Loucy (cell line): ENCODE measurements around the gene LPAR3.

ENCODE experiments used
- H2AFZ ChIP-seq: fragments of 200-600 bp; sonication (generic); 2 replicates; pipeline ENCODE4 v1.6.0; 2016; ENCODE audit warnings: antibody characterized with exemption, mild to moderate bottlenecking, low read length, moderate library complexity
- H3F3A ChIP-seq: fragments of 200-600 bp; 2 replicates; pipeline ENCODE4 v1.6.0; 2016; ENCODE audit warnings: antibody characterized with exemption, low read depth, mild to moderate bottlenecking
- H3K27me3 ChIP-seq: fragments of 200-600 bp; sonication (generic); 2 replicates; pipeline ENCODE4 v1.6.1; 2014; ENCODE audit warnings: low read length, mild to moderate bottlenecking; ENCODE audit not compliant: insufficient read depth, poor library complexity, severe bottlenecking
- H3K36me3 ChIP-seq: fragments of 200-600 bp; sonication (generic); 2 replicates; pipeline ENCODE4 v1.6.1; 2016; ENCODE audit warnings: low read length; ENCODE audit not compliant: insufficient read depth
- H3K4me1 ChIP-seq: fragments of 200-600 bp; sonication (generic); 2 replicates; pipeline ENCODE4 v1.5.1; 2014; ENCODE audit warnings: low read length, mild to moderate bottlenecking; ENCODE audit not compliant: insufficient read depth, poor library complexity, severe bottlenecking
- H3K4me2 ChIP-seq: fragments of 200-600 bp; sonication (generic); 2 replicates; pipeline ENCODE4 v1.6.0; 2014; ENCODE audit warnings: antibody characterized with exemption, low read length, low read depth, mild to moderate bottlenecking; ENCODE audit not compliant: poor library complexity, severe bottlenecking
- H3K4me3 ChIP-seq: fragments of 200-600 bp; sonication (generic); 2 replicates; pipeline ENCODE4 v1.5.1; 2014; ENCODE audit warnings: low read length, mild to moderate bottlenecking, mixed read lengths; ENCODE audit not compliant: poor library complexity, severe bottlenecking
- H3K79me2 ChIP-seq: fragments of 200-600 bp; sonication (generic); 2 replicates; pipeline ENCODE4 v1.6.1; 2014; ENCODE audit warnings: low read length; ENCODE audit not compliant: insufficient read depth
- H3K9ac ChIP-seq: fragments of 200-600 bp; sonication (generic); 2 replicates; pipeline ENCODE4 v1.6.0; 2014; ENCODE audit warnings: mild to moderate bottlenecking, low read depth, low read length, moderate library complexity; ENCODE audit not compliant: poor library complexity, severe bottlenecking
- H3K9me2 ChIP-seq: fragments of 200-600 bp; sonication (generic); replicated peaks from 2 replicates; pipeline ENCODE4 v1.6.1; 2016; ENCODE audit warnings: low read depth, low read length, mixed read lengths
- H3K9me3 ChIP-seq: fragments of 200-600 bp; sonication (generic); 2 replicates; pipeline ENCODE4 v1.6.1; 2014; ENCODE audit warnings: mild to moderate bottlenecking, antibody characterized with exemption, low read length, low read depth; ENCODE audit not compliant: insufficient read depth
- H4K20me1 ChIP-seq: fragments of 200-600 bp; sonication (generic); 2 replicates; pipeline ENCODE4 v1.6.0; 2014; ENCODE audit warnings: antibody characterized with exemption, low read length, mild to moderate bottlenecking; ENCODE audit not compliant: insufficient read depth, poor library complexity, severe bottlenecking
- CTCF ChIP-seq: fragments of 200-600 bp; sonication (generic); conservative IDR thresholded peaks from 2 replicates; pipeline ENCODE4 v1.5.1; 2014; ENCODE audit warnings: mild to moderate bottlenecking, antibody characterized with exemption, low read length
- EZH2phosphoT487 ChIP-seq: fragments of 200-600 bp; IDR thresholded peaks from 2 replicates; pipeline ENCODE4 v1.6.1; 2018; ENCODE audit warnings: antibody characterized with exemption, mild to moderate bottlenecking, moderate library complexity, borderline replicate concordance

Gene LPAR3

GRCh38 chr1:84836145-84836544 is 56.9 kb downstream of the LPAR3 start:
- Histone ChIP-seq H3K9me2 (no peaks in the 10 kb centered on the region), H3K27me3 (no peaks in the 10 kb centered on the region), H4K20me1 (no peaks in the 10 kb centered on the region), H3K36me3 (no peaks in the 10 kb centered on the region), H3K79me2 (no peaks in the 10 kb centered on the region), H3K4me3 (no peak overlapping the region), H3K4me1 (no peaks in the 10 kb centered on the region), H3K4me2 (no peak overlapping the region), H3K9ac (no peak overlapping the region), H3F3A (no peaks in the 10 kb centered on the region), H2AFZ (no peak overlapping the region), H3K9me3 (no peaks in the 10 kb centered on the region)
- no peak for TF ChIP-seq CTCF
- TF ChIP-seq EZH2phosphoT487, result no peak

- H3K4me1 ChIP-seq, result no peaks in the 10 kb centered on the region
- no peaks in the 10 kb centered on the region for H3K27me3 ChIP-seq
- no peak overlapping the region for H3K4me2 ChIP-seq
- no peaks in the 10 kb centered on the region for H3K79me2 ChIP-seq
- H3K9me3 ChIP-seq, result no peaks in the 10 kb centered on the region
- no peaks in the 10 kb centered on the region for H3K9me2 ChIP-seq
- no peaks in the 10 kb centered on the region for H3K36me3 ChIP-seq
- no peak overlapping the region for H3K9ac ChIP-seq
- no peak overlapping the region for H2AFZ ChIP-seq
- H3K4me3 ChIP-seq, result no peak overlapping the region
- TF ChIP-seq EZH2phosphoT487 (no peak), CTCF (no peak)
- H4K20me1 ChIP-seq, result no peaks in the 10 kb centered on the region
- no peaks in the 10 kb centered on the region for H3F3A ChIP-seq
Observed at GRCh38 chr1:84835169-84835568, 57.8 kb downstream of the LPAR3 start.

- Histone ChIP-seq H3K9me2 (no peaks in the 10 kb centered on the region), H3K79me2 (no peaks in the 10 kb centered on the region), H3F3A (no peaks in the 10 kb centered on the region), H2AFZ (no peak overlapping the region), H3K4me2 (no peak overlapping the region), H3K36me3 (no peaks in the 10 kb centered on the region), H3K27me3 (no peaks in the 10 kb centered on the region), H3K9ac (no peak overlapping the region), H3K4me3 (no peak overlapping the region), H3K4me1 (no peaks in the 10 kb centered on the region), H3K9me3 (no peaks in the 10 kb centered on the region), H4K20me1 (no peaks in the 10 kb centered on the region)
- TF ChIP-seq EZH2phosphoT487 (no peak), CTCF (no peak)
Observed at GRCh38 chr1:84834419-84835064, 58.5 kb downstream of the LPAR3 start.
